HG02588 (cell line): ENCODE results near the gene KRT40.

Source experiments
- ATAC-seq: cut with Tn5 transposase; IDR thresholded peaks from one replicate; pipeline ENCODE4 v1.9.1; 2021; ENCODE audit warnings: mild to moderate bottlenecking, moderate library complexity; ENCODE audit not compliant: unreplicated experiment

KRT40 gene

DNA sequence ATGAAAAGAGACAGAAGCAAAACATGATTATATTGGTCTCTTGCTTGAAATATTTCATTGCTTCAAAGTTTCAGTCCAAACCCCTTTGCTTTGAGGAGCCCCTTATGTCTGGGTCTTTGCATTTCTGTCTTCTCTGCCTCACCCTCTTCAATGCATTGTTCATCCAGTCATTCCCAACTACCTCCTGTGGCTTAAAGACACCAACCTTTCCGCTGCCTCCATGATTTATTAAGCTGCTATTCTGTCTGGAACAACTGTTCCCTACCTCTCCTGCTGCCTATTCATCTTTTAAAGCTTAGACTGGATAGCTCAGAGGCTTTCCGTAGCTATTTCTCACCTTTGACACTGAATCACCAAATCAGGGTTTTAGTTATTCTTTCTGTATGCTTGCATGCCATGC lies 13.2 kb upstream of the KRT40 start:
- ATAC-seq, result no peak

DNA sequence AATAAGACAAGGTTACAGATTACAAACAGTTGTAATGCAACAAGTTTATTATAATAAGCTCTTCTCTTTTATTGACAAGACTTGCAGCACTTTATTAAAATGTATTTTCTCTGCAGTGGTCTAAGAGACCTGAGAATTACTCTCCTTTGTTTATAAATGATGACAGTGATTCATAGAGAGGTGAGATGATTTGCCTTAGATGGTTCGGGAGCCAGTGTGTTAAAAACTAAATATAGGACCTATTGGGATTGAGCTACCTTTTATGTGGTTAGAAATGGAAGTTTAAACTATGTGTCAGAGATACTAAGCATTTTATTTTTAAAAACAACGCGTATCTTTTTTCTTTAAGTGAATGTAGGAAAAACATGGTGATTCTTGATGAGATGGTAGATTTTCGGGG lies 12.7 kb upstream of the KRT40 start:
- ATAC-seq, result no peak

DNA sequence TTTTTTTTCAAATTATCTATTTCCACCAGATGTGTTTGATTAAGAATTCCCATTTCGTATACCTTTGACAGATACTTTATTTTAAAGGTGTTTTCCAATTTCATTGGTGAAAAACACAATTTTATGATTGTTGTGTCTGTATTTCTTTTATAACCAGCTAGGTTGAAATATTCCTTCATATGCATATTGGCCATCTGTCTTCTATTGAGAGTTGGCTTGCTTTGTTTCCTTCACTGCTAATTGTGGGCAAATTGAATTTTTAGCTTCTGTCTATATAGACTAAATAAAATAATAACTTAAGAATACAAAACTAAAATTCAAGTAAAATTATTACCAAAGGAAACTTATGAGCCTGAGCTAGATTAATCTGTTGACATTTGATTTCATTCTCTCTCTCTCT lies 11.0 kb upstream of the KRT40 start:
- no peak for ATAC-seq

DNA sequence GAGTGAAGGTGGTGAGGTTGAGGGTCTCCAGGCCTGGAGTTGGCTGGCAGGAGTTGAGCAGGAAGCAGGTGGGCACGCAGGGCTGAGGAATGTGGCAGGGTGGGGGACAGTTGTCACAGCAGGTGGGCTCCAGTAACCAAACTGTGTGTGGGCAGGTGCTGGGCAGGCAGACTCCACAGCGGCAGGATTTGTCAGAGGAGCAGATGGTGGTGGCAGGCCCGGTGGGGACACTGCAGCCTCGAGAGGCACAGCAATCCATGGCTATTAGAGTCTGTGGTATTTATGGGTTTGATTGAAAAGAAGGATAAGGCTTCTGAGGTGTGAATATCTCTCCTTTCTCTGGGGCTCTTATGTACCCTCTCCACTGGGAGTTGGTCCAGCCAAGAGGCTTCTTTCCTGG lies 9.7 kb upstream of the KRT40 start, which contains the start of gene KRTAP3-3:
Gene KRTAP3-3, minus strand, starts transcription at position 326 of the 400 bp plus-strand sequence. Its CDS starts 67 bp downstream, at position 259.
- ATAC-seq, result no peak

DNA sequence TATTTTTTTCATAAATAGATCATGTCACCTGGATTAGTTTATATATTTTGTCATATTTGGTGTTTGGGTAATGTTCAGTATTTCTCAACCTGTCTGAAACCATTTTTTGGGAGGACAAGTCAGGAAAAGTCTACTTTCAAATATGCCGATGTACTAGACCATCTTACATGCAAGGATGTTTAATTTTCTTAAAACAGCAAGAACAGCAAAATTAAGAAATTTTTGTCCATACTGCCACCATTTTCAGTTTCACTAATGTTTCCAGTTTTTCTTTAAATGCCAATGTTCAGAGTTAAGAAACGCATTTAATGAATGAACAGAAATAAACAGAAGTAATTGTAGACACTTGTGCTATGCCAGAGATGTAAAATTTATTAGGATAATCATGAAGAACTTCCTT lies 9.0 kb upstream of the KRT40 start:
- no peak for ATAC-seq

DNA sequence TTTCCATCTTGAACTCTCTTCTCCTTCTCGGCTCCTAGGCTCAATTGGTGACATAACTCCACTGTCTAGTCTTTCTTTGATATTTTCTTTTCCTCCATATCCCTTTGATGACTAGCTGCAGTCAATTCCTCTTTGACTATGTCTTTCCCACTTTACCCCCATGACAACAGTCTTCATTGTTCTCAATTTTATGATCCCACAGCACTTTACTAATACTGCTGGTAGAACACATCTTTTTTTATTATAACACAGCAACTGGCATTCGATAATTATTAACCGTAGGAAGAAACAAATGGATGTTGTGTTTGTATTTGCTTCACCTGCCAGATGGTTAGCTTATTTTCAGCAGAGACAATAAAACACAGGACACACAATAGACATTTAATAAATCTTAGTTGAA lies 8.5 kb upstream of the KRT40 start:
- no peak for ATAC-seq

DNA sequence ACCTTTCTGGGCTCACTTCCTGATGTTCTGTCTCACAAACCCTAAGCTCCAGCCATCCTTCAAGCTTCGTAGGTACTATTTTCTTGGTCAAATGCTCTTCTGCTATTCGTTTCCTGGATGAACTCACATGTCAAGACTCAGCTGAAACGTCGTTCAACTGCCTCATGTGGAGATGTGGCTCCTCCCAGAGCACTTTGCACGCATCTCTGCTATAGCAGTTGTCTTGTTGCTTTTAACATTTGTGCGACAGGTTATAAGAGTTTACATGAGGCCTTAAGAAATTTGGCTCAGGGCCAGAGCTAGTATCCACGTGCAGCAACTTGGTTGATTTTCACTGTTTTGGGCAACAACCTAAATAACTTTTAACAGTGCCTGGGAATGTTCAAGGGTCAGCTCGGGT lies 2.8 kb upstream of the KRT40 start:
- no peak for ATAC-seq

DNA sequence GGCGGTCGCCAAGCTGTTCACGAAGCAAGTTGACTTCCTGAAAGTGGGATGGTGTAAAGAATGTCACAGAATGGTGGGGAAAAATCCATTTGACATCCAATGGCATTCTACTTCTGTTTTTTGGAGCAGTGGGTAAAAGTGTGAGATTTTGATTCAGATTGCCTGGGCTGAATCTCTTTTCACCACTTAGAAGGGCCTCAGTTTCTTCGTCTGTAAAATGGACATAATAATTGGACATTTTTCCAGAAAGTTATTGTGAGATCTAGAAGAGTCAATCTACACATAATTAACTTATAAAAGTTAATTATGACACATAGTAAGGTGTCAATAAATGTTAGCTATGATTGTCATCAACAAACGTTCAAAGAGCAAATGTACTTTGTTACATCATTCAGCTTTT lies 3.0 kb downstream of the KRT40 start:
- ATAC-seq, result no peak

DNA sequence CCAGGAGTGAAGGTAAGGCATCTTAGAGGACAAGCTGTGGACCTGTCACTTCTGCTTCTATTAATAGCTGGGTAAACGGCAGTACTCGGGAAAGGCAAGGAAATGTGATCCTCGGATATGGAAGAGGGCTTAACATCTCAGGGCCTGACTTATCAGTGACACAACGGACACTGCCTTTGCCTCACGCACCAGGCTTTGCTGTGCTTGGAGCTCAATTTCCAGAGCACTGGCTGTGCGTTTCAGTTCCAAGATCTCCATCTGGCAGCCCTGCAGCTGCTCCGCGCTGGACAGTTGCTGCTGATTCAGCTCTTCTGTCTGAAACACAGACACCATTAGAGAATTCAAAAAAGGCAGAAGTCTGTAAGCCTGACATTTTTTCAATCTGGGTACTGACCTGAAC lies 3.5 kb downstream of the KRT40 start:
- no peak for ATAC-seq

DNA sequence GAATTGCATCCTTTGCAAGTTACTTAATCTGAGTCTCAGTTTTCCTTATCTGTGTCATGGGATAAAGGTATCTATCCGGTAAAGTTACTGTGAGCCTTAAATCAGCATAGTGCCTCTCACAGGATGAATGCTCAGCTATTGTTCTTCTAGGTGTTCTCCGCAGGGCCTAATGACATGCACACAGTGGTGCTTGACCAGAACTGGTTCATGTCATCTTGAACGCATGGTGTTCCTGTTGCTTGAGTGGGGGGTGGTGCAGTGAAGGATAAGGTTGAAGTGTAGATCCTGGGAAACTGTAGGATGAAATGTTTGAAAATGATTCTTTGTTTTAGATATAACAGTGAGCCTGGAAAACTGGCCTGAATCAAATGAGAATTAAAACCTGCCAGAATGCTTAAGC lies 4.0 kb downstream of the KRT40 start:
- no peak for ATAC-seq

DNA sequence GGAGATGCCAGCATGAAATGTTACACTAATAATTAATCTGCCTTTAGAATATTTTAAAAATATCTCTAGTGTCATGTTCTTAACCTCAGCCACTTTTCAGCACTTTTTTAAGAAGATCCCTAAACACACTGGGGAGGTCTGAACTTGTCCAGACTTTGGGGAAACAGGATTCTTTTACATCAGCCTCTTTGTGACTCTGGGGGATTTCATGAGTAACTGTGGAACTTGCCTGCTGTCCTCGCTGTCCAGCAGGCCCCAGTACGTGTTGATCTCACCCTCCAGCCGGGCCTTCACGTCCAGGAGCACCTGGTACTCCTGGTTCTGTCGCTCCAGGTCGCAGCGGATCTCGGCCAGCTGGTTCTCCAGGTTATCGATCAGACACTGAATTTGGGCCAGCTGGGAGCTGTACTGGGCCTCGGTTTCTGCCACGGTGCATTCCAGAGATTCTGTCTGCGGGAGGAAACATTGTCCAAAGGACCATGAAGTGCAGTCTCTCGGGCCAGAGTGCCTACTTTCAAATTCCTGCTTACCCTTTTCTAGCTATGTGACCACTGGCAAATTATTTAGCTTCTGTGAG lies 5.5 kb downstream of the KRT40 start:
- no peak for ATAC-seq

DNA sequence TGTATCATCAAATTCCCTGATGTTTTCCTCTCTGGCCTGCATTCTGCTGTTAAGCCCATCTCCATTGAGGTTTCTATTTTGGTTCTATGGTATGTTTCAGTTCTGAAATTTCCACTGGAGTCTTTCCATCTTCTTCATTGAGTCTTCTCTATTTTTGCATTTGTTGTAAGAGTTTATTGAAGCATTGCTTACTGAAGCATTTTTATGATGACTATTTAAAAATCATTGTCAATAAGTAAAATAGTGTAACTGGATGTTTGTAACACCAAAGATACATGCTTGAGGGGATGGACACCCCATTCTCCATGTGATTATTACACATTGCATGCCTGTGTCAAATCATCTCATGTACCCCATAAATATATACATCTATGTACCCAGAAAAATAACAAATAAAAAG lies 8.6 kb downstream of the KRT40 start:
- no peak for ATAC-seq

DNA sequence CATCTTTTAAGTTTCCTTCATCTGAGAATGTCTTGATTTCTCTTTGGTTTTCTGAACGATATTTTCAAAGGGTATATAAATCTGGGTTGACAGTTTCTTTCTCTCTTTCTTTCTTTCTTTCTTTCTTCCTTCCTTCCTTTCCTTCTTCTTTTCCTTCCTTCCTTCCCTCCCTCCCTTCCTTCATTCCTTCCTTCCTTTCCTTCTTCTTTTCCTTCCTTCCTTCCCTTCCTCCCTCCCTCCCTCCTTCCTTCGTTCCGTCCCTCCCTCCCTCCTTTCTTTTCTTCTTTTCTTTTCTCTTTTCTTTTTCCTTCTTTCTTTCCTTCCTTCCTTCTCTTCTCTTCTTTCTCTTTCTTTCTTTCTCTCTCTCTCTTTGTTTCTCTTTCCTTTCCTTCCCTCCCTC lies 9.8 kb downstream of the KRT40 start:
- no peak for ATAC-seq

DNA sequence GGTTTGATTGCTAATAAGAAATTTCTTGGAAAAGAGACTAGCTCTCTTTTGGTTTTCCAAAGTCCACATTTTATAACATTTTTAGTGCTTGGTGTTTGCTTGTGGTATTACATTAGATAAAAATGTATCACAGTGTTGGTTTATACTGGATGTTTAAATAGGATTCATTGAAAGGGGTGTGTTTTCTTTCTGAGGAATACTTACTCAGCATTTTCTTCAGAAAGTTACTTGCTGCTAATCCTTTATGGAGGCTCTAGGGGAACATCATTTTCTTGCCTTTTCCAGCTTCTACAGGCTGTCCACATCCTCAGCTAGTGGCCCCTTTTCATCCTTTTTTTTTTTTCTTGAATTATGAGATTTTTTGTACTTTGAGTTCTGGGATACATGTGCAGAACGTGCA lies 16.5 kb downstream of the KRT40 start:
- no peak for ATAC-seq

DNA sequence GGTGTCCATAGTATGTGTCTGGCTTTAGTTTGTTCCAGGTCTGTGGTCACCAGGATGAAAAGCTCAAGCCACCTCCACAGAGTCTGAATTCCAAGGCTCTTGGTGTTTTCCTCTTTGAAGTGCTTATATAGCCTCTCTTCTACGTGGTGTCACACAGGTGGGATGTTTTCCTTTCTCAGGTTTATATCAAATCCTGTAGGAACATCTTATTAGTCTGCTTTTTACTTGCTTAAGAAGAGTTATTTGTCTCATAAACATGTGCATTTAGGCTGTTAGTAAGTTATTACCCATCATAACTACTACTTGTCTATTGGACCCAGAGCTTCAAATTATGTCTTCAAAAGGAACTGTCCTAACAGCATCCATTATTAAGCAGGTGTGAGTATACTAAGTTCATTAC lies 17.3 kb downstream of the KRT40 start, which contains the start of gene KRT39:
Gene KRT39, minus strand, starts transcription at position 101 of the 400 bp plus-strand sequence. Its CDS starts 92 bp downstream, at position 9.
- ATAC-seq, result no peak

DNA sequence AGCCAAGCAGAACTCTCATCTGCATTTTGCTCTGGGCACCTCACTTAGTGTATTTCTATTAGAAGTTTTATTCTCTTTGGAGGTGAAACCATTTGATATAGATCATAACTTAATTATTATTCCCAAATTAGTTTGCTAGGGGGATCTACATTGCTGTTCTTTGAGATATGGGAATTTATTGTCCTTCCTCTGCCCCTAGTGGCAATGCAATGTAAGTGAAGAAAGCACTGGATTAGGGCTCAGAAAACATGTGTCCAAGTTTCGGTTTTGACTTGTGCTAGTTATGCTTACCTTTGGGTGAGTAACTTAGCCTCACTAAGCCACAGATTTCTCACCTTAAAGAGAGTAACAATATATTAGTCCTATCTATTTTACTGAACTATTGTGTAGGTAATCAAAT lies 20.3 kb downstream of the KRT40 start:
- ATAC-seq, result no peak

DNA sequence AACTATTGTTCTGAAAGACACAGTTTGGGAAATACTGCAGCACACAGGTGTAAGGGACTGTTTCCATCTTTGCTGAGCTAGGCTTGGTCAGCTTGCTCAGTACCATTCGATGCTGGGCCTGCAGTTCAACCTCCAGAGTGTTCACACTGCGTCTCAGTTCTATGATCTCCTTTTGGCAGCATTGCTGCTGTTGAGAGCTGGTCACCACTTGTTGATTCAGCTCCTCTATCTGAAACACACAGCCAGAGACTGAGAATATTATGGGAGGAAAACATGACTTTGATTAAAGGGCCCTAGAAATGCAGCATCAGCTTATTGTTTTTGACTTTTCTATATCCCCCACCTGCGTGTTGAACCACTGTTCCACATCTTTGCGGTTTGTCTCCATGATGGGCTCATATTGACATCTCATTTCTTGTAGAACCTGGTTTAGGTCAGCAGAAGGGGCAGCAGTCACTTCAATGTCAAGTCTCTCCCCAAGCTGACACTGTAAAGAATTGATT lies 22.0 kb downstream of the KRT40 start:
- no peak for ATAC-seq

DNA sequence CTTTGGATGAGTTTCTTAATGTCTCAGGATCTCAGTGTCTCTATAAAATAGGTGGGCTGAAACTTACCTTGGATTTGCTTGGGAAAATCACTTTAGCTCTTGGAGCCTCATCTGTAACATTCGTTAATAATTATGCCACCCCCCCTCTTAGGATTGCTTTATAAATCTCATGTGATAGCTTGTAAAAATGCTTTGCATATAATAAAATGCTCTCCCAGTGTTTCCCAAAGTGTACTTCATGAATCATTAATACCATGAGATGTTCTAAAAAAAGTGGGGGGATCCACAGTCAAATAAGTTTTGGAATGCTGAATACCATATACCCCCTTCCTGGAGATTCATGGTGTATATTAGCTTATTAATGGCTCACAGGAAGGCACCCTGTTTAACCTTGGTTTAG lies 22.5 kb downstream of the KRT40 start:
- no peak for ATAC-seq

DNA sequence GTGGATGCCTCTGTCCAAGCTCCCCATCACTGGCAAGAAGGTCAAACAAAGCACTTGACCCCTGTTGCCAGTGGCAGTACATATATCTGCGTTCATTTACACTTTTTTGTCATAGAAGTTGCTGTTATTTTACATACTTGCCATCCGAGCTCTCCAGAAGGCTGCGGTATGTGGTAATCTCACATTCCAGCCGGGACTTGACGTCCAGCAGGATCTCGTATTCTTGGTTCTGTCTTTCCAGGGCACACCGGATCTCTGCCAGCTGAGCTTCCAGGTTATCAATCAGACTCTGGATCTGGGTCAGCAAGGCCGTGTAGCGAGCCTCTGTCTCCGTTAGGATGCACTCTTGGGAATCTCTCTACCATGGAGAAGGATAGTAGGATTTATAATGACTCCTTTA lies 24.0 kb downstream of the KRT40 start:
- no peak for ATAC-seq

DNA sequence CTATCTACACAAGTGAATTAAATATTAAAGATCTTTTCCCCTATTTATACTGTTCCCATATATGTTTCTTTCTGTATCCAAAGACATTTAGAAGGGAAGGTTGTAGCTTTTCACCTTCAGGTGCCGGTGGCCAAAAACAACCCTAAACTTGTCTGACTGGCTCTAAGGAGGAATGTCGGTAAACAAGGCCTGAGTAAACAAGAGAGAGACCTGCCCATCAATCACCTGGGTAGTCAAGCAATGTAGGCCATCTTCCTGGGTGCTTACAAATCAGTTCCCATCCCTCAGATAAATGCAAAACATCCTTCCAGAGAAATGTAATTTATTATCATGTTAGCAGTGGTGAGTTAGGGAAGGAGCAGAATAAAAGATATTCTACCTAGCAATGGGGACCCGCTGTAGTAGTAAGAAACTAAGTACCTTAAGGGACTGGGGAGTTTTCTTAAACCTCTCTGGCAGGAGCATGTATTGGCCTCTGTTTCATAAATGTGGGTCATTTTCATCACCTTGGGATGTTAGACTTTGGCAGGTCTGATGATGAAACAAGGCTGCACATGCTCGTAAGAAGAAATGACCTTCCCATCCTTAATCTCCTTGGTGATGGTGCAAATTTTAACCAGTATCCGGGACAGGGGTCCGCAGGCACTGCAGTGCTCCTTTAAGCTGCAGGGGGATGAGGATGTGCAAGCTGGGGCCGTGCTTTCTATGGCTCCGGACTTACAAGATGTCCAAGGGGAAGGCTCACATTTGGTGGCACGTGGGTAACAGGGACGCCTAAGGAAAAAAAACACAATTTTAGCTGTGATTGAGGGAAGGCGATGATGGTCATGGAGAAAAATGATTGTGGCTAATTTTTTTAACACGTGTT lies 25.8 kb downstream of the KRT40 start:
- ATAC-seq, result no peak

DNA sequence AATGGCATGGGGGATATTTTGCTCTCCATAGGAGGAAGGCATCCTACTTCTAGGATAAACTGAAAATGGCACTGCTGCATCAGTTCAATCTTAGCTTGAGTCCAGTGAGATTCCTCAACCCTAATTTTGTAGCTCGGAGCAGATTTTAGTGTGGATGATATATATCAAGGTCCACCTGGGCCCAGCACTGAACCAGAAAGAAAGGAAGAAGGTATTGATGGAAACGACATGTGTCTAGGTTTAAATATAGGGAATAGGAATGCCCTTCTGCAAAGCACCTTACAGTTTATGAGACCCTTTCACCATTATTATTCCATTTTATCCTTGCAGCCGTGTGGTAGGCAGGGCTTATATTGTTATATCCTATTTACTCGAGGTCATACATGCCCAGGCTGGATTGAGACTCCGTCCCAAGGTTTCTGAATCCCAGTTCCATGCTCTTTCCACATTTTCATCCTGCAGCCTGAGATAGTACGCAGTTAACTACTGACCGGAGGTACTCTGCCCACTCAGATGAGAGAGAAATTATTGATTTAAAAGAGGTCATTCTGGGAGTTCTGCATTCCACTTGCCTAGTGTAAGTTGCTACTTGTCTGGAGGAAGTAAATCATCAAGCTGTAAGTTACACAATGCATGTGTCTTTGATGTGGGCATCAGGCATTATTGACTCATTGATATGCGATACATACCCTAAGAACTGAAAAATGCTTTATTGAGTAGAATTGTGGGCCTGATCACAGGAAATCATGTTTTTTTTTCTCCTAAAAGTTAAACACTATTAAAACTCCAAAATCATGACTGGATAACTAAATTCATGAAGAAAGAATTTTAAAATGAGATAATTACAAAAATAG lies 27.5 kb downstream of the KRT40 start:
- no peak for ATAC-seq
